ENCODE data around the gene TRIM44. TPM values are rescaled to one million over a fixed set of nuclear protein-coding genes. Genes with fewer than 3 reads are reported as not detected.

Gene TRIM44
- total and polyA plus RNA-seq, 8 donors = 6.3 to 55.4 (median 36.4) TPM

Other genes starting within 250 kb of the TRIM44 start
- 10 to 100 TPM; 28.5 to 62.5 (median 46.8) TPM for gene SLC1A2, start 243.2 kb upstream of the TRIM44 start, total RNA-seq
- 10 to 100 TPM in 1 of 2 donors, 1 to 10 TPM in 1; 4.7 to 11.1 TPM for gene SLC1A2, start 243.2 kb upstream of the TRIM44 start, polyA plus RNA-seq
- gene PAMR1, start 137.2 kb upstream of the TRIM44 start, total RNA-seq = 1 to 10 TPM in 4 of 6 donors, under 1 TPM in 2; 0.81 to 4.8 (median 1.9) TPM
- 1 to 10 TPM in 1 of 2 donors, under 1 TPM in 1; 0.42 to 1.3 TPM for gene PAMR1, start 137.2 kb upstream of the TRIM44 start, polyA plus RNA-seq
- gene FJX1, start 44.3 kb upstream of the TRIM44 start, total RNA-seq = 10 to 100 TPM in 1 of 6 donors, 1 to 10 TPM in 5; 2.2 to 13.3 (median 3.8) TPM
- 1 to 10 TPM; 2.4 to 4.6 TPM for gene FJX1, start 44.3 kb upstream of the TRIM44 start, polyA plus RNA-seq